ENCODE results near the gene DERL2.

DERL2 gene

GRCh38 chr17:5500247-5500588 lies 14.2 kb upstream of the DERL2 start:
- Histone ChIP-seq H3K27ac (ENCODE audit: low read depth, low read length, poor library complexity, severe bottlenecking) (no peak overlapping the region), H3K9ac (ENCODE audit: low read length) (peak overlapping the region; percentile 16; the same call in 1 of the 2 replicates), H3K9me2 (ENCODE audit: low read depth, low read length) (no peaks in the 10 kb centered on the region), H3F3A (ENCODE audit: insufficient read depth, low read length) (no peaks in the 10 kb centered on the region), H2AFZ (ENCODE audit: low read length) (no peak overlapping the region), H3K27me3 (ENCODE audit: insufficient read depth, low read length) (no peaks in the 10 kb centered on the region), H3K36me3 (ENCODE audit: insufficient read depth, low read length) (peaks cover 6% of the 10 kb centered on the region; the same call in 1 of the 2 replicates), H4K20me1 (ENCODE audit: insufficient read depth, low read length) (no peaks in the 10 kb centered on the region), H3K9me3 (ENCODE audit: low read length) (0 out of 2 replicates have a peak, but pooled peaks cover 2% of the 10 kb centered on the region), H3K4me3 (ENCODE audit: low read depth, low read length, poor library complexity, severe bottlenecking) (peak overlapping the region; percentile 63), H3K4me2 (ENCODE audit: low read length) (peak overlapping the region; percentile 83), H3K4me1 (ENCODE audit: insufficient read depth, low read length, severe bottlenecking) (peaks cover 14% of the 10 kb centered on the region), H3K79me2 (ENCODE audit: insufficient read depth, low read length) (no peaks in the 10 kb centered on the region)
- TF ChIP-seq CTCF (IDR thresholded peaks at IDR 0.05; ENCODE audit: low read length), result no peak
- TF ChIP-seq EZH2 (IDR thresholded peaks at IDR 0.05; ENCODE audit: borderline replicate concordance, low read length), result no peak

- Histone ChIP-seq H3K27me3 (ENCODE audit: insufficient read depth, low read length) (no peaks in the 10 kb centered on the region), H3K9ac (ENCODE audit: low read length) (no peak overlapping the region; the same call in 1 of the 2 replicates), H3K4me2 (ENCODE audit: low read length) (no peak overlapping the region), H3K27ac (ENCODE audit: low read depth, low read length, poor library complexity, severe bottlenecking) (no peak overlapping the region), H3K4me1 (ENCODE audit: insufficient read depth, low read length, severe bottlenecking) (peaks cover 14% of the 10 kb centered on the region), H3K9me3 (ENCODE audit: low read length) (0 out of 2 replicates have a peak, but pooled peaks cover 2% of the 10 kb centered on the region), H3K36me3 (ENCODE audit: insufficient read depth, low read length) (peaks cover 6% of the 10 kb centered on the region; the same call in 1 of the 2 replicates), H3K79me2 (ENCODE audit: insufficient read depth, low read length) (no peaks in the 10 kb centered on the region), H3K4me3 (ENCODE audit: low read depth, low read length, poor library complexity, severe bottlenecking) (peak overlapping the region; percentile 63), H4K20me1 (ENCODE audit: insufficient read depth, low read length) (no peaks in the 10 kb centered on the region), H3F3A (ENCODE audit: insufficient read depth, low read length) (no peaks in the 10 kb centered on the region), H2AFZ (ENCODE audit: low read length) (no peak overlapping the region), H3K9me2 (ENCODE audit: low read depth, low read length) (no peaks in the 10 kb centered on the region)
- TF ChIP-seq CTCF (IDR thresholded peaks at IDR 0.05; ENCODE audit: low read length) (no peak), EZH2 (IDR thresholded peaks at IDR 0.05; ENCODE audit: borderline replicate concordance, low read length) (no peak)
These were observed 13.7 kb upstream of the DERL2 start for GRCh38 chr17:5499476-5500231.

GRCh38 chr17:5492970-5493369 lies 7.0 kb upstream of the DERL2 start:
- Histone ChIP-seq H3K9me2 (ENCODE audit: low read depth, low read length) (no peaks in the 10 kb centered on the region), H3K79me2 (ENCODE audit: insufficient read depth, low read length) (no peaks in the 10 kb centered on the region), H3K27me3 (ENCODE audit: insufficient read depth, low read length) (no peaks in the 10 kb centered on the region), H3K4me3 (ENCODE audit: low read depth, low read length, poor library complexity, severe bottlenecking) (no peak overlapping the region), H3K9ac (ENCODE audit: low read length) (no peak overlapping the region), H4K20me1 (ENCODE audit: insufficient read depth, low read length) (no peaks in the 10 kb centered on the region), H3K9me3 (ENCODE audit: low read length) (peaks cover 10% of the 10 kb centered on the region), H3K4me1 (ENCODE audit: insufficient read depth, low read length, severe bottlenecking) (no peaks in the 10 kb centered on the region), H3F3A (ENCODE audit: insufficient read depth, low read length) (no peaks in the 10 kb centered on the region), H3K4me2 (ENCODE audit: low read length) (no peak overlapping the region), H3K27ac (ENCODE audit: low read depth, low read length, poor library complexity, severe bottlenecking) (no peak overlapping the region), H3K36me3 (ENCODE audit: insufficient read depth, low read length) (peaks cover 34% of the 10 kb centered on the region), H2AFZ (ENCODE audit: low read length) (no peak overlapping the region)
- TF ChIP-seq EZH2 (IDR thresholded peaks at IDR 0.05; ENCODE audit: borderline replicate concordance, low read length) (no peak), CTCF (IDR thresholded peaks at IDR 0.05; ENCODE audit: low read length) (no peak)

Data from OCI-LY1 (cell line).